H9 (cell line): Measurements from ENCODE around the gene P4HA1. TPM values are rescaled to one million over a fixed set of nuclear protein-coding genes. Genes with fewer than 3 reads are reported as not detected.

Experiments
- DNase-seq: peaks from one replicate; pipeline ENCODE4 v3.0.0-alpha.2; 2017
- H2AFZ ChIP-seq: one replicate; pipeline ENCODE4 v1.6.1; 2013; ENCODE audit warnings: mild to moderate bottlenecking, low read length, control low read depth, moderate library complexity
- H2AK5ac ChIP-seq: 2 replicates; pipeline ENCODE4 v1.6.1; 2013; ENCODE audit warnings: low read length, control low read depth, mixed read lengths; ENCODE audit not compliant: insufficient read length
- H2BK120ac ChIP-seq: one replicate; pipeline ENCODE4 v1.6.1; 2013; ENCODE audit warnings: low read depth, mild to moderate bottlenecking, low read length, control low read depth, inconsistent platforms; ENCODE audit not compliant: poor library complexity, severe bottlenecking
- H2BK12ac ChIP-seq: 2 replicates; pipeline ENCODE4 v1.6.1; 2013; ENCODE audit warnings: low read length, control low read depth, mixed read lengths, low read depth; ENCODE audit not compliant: insufficient read length
- H2BK15ac ChIP-seq: 2 replicates; pipeline ENCODE4 v1.6.1; 2013; ENCODE audit warnings: low read depth, low read length, control low read depth
- H2BK20ac ChIP-seq: one replicate; pipeline ENCODE4 v1.6.1; 2013; ENCODE audit warnings: low read depth, mild to moderate bottlenecking, low read length, control low read depth, inconsistent platforms; ENCODE audit not compliant: poor library complexity, severe bottlenecking
- H2BK5ac ChIP-seq: 2 replicates; pipeline ENCODE4 v1.6.1; 2013; ENCODE audit warnings: low read length, control low read depth, mixed read lengths; ENCODE audit not compliant: insufficient read length
- H3K14ac ChIP-seq: 2 replicates; pipeline ENCODE4 v1.6.1; 2013; ENCODE audit warnings: low read length, control low read depth; ENCODE audit not compliant: insufficient read depth
- H3K18ac ChIP-seq: 2 replicates; pipeline ENCODE4 v1.6.1; 2013; ENCODE audit warnings: low read depth, mild to moderate bottlenecking, mixed read lengths, low read length, control low read depth; ENCODE audit not compliant: insufficient read length
- H3K23ac ChIP-seq: 2 replicates; pipeline ENCODE4 v1.6.1; 2013; ENCODE audit warnings: low read length, control low read depth, mixed read lengths, low read depth; ENCODE audit not compliant: insufficient read length
- H3K23me2 ChIP-seq: 2 replicates; pipeline ENCODE4 v1.6.1; 2013; ENCODE audit warnings: low read depth, mild to moderate bottlenecking, mixed read lengths, low read length, control low read depth; ENCODE audit not compliant: insufficient read length, poor library complexity, severe bottlenecking
- H3K27ac ChIP-seq: 2 replicates; pipeline ENCODE4 v1.5.1; 2013; ENCODE audit warnings: low read length, control low read depth, mixed read lengths, low read depth; ENCODE audit not compliant: insufficient read length
- H3K27me3 ChIP-seq: 2 replicates; pipeline ENCODE4 v1.6.1; 2013; ENCODE audit warnings: low read length, control low read depth, inconsistent platforms; ENCODE audit not compliant: insufficient read depth
- H3K4ac ChIP-seq: 2 replicates; pipeline ENCODE4 v1.6.1; 2013; ENCODE audit warnings: low read depth, mild to moderate bottlenecking, control low read depth, inconsistent platforms, low read length, moderate library complexity
- H3K4me1 ChIP-seq: 2 replicates; pipeline ENCODE4 v1.6.1; 2013; ENCODE audit warnings: low read length, control low read depth, inconsistent platforms; ENCODE audit not compliant: insufficient read depth
- H3K4me2 ChIP-seq: 2 replicates; pipeline ENCODE4 v1.6.1; 2013; ENCODE audit warnings: low read length, control low read depth, mixed read lengths; ENCODE audit not compliant: insufficient read length, insufficient read depth
- H3K56ac ChIP-seq: 2 replicates; pipeline ENCODE4 v1.6.1; 2013; ENCODE audit warnings: low read depth, mild to moderate bottlenecking, mixed read lengths, low read length, control low read depth; ENCODE audit not compliant: insufficient read length
- H3K79me1 ChIP-seq: 2 replicates; pipeline ENCODE4 v1.6.1; 2013; ENCODE audit warnings: low read depth, mild to moderate bottlenecking, moderate library complexity, low read length, control low read depth, inconsistent platforms; ENCODE audit not compliant: insufficient read depth, poor library complexity, severe bottlenecking
- H3K79me2 ChIP-seq: 2 replicates; pipeline ENCODE4 v1.6.1; 2013; ENCODE audit warnings: low read length, control low read depth, inconsistent platforms; ENCODE audit not compliant: insufficient read depth
- H3K9ac ChIP-seq: 2 replicates; pipeline ENCODE4 v1.6.1; 2013; ENCODE audit warnings: low read length, control low read depth, mixed read lengths; ENCODE audit not compliant: insufficient read length; ENCODE audit errors: extremely low read depth
- H3K9me3 ChIP-seq: one replicate; pipeline ENCODE4 v1.6.1; 2013; ENCODE audit warnings: low read depth, low read length, inconsistent platforms; ENCODE audit not compliant: control insufficient read depth
- H3T11ph ChIP-seq: one replicate; pipeline ENCODE4 v1.6.1; 2013; ENCODE audit warnings: mild to moderate bottlenecking, low read length, control low read depth, inconsistent platforms
- H4K20me1 ChIP-seq: one replicate; pipeline ENCODE4 v1.6.1; 2013; ENCODE audit not compliant: control insufficient read depth, insufficient read length, insufficient read depth
- H4K5ac ChIP-seq: 2 replicates; pipeline ENCODE4 v1.6.1; 2013; ENCODE audit warnings: low read depth, mild to moderate bottlenecking, mixed read lengths, low read length, control low read depth; ENCODE audit not compliant: insufficient read length
- H4K8ac ChIP-seq: replicated peaks from 2 replicates; pipeline ENCODE4 v1.6.1; 2013; ENCODE audit warnings: low read length, control low read depth, mixed read lengths, low read depth; ENCODE audit not compliant: insufficient read length
- H4K91ac ChIP-seq: 2 replicates; pipeline ENCODE4 v1.6.1; 2013; ENCODE audit warnings: low read depth, mild to moderate bottlenecking, moderate library complexity, mixed read lengths, low read length, control low read depth; ENCODE audit not compliant: insufficient read length
- H3K27ac Mint-ChIP-seq, 3 experiments: 2 replicates in 2 of 3; 3 replicates in 1 of 3; pipeline ENCODE4 v1.8.0; 2020 to 2021; ENCODE audit warnings: mixed read lengths in 3 of 3, mild to moderate bottlenecking in 1 of 3, moderate library complexity in 1 of 3
- H3K27me3 Mint-ChIP-seq: 2 replicates; pipeline ENCODE4 v1.8.0; 2021; ENCODE audit warnings: low read depth, mild to moderate bottlenecking, moderate library complexity, mixed read lengths
- H3K36me3 Mint-ChIP-seq, 3 experiments: 2 replicates in 2 of 3; 3 replicates in 1 of 3; pipeline ENCODE4 v1.8.0; 2020 to 2021; ENCODE audit warnings: low read depth in 3 of 3, mixed read lengths in 3 of 3; ENCODE audit not compliant: insufficient read depth in 1 of 3
- H3K4me1 Mint-ChIP-seq, 2 experiments: 2 replicates each; pipeline ENCODE4 v1.8.0; 2020; ENCODE audit warnings: mixed read lengths in 2 of 2
- H3K4me3 Mint-ChIP-seq, 2 experiments: 2 replicates in 1 of 2; 3 replicates in 1 of 2; pipeline ENCODE4 v1.8.0; 2020 to 2021; ENCODE audit warnings: mild to moderate bottlenecking in 2 of 2, mixed read lengths in 2 of 2, moderate library complexity in 1 of 2
- H3K9me3 Mint-ChIP-seq, 2 experiments: 2 replicates in 1 of 2; 3 replicates in 1 of 2; pipeline ENCODE4 v1.8.0; 2020; ENCODE audit warnings: mild to moderate bottlenecking in 2 of 2, mixed read lengths in 2 of 2, moderate library complexity in 1 of 2
- WGBS: extraction: QIAGEN DNeasy Blood & Tissue Kit; methylation state at CpG from one replicate; pipeline ENCODE4 v1.1.7; 2013; ENCODE audit warnings: missing lambda C conversion rate, low lambda C conversion rate, mixed read lengths; ENCODE audit not compliant: insufficient read length; ENCODE audit errors: extremely low coverage; 5-methylcytosine and 5-hydroxymethylcytosine counted together
- total RNA-seq: library from RNA; stranded (reverse); gene quantifications from 2 replicates; pipeline ENCODE4 v1.2.1, GENCODE V29; 2021
- TF ChIP-seq, protein P1 (sequence below): fragments of 200-600 bp; sonication (generic); conservative IDR thresholded peaks from 3 replicates; pipeline ENCODE4 v1.8.0; 2021; ENCODE audit warnings: antibody characterized with exemption, mild to moderate bottlenecking

Gene P4HA1
- total RNA-seq, 1 experiment from 2014 or later: 48.6 TPM

DNA sequence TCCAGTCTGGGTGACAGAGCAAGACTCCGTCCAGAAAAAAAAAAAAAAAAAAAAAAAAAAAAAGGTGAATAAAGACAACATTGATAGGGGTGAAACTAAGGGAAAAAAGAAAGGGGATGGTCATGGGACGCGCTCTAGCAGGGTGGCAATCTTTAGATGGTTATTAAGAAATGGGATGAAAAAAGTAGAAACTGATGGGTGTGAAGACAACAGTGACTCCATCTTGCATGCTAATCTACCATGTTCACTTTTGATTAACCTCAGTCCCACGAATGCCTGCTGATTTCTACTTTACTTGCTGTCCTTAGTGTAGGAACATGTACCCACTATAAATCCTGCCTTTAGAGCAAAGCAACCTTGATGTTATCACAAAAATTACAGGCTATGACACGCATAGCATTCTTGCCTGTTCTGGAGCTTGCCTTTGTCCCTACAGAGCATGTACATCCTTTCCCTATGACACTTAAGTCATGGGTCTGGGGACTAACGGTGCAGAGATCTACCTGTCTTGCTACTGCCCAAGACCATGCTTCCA, 38.5 kb downstream of the P4HA1 start:
- Histone ChIP-seq H4K5ac (no peak overlapping the region), H3K14ac (no peak overlapping the region), H3K79me1 (no peaks in the 10 kb centered on the region), H3K27me3 (no peaks in the 10 kb centered on the region), H2BK15ac (no peak overlapping the region), H3K4me1 (no peaks in the 10 kb centered on the region), H3K4me2 (no peak overlapping the region), H3K23me2 (no peaks in the 10 kb centered on the region), H3K79me2 (no peaks in the 10 kb centered on the region), H3K56ac (no peak overlapping the region), H4K91ac (no peak overlapping the region), H4K20me1 (no peaks in the 10 kb centered on the region), H2BK5ac (no peak overlapping the region), H3K9ac (no peak overlapping the region), H3K18ac (no peak overlapping the region), H3K9me3 (no peaks in the 10 kb centered on the region), H2AFZ (no peak overlapping the region), H4K8ac (no peak overlapping the region), H3K4ac (no peak overlapping the region), H3K23ac (no peak overlapping the region), H2BK12ac (no peak overlapping the region), H2BK120ac (no peak overlapping the region), H2AK5ac (no peak overlapping the region), H3K27ac (no peak overlapping the region), H2BK20ac (no peak overlapping the region), H3T11ph (no peak overlapping the region)
- no CpG with 5 or more reads among the region's 6 CpGs for WGBS
- no peak for DNase-seq
- Mint-ChIP-seq H3K4me1 (no peaks in the 10 kb centered on the region), H3K4me3 (no peak overlapping the region), H3K9me3 (no peaks in the 10 kb centered on the region; a peak in 1 of 5 replicates), H3K27ac (no peak overlapping the region), H3K36me3 (peaks cover 4 to 35% (median 21%) of the 10 kb centered on the region in 3 experiments; a peak in 6 of 7 replicates), H3K27me3 (no peaks in the 10 kb centered on the region)
- TF ChIP-seq, protein P1, sequence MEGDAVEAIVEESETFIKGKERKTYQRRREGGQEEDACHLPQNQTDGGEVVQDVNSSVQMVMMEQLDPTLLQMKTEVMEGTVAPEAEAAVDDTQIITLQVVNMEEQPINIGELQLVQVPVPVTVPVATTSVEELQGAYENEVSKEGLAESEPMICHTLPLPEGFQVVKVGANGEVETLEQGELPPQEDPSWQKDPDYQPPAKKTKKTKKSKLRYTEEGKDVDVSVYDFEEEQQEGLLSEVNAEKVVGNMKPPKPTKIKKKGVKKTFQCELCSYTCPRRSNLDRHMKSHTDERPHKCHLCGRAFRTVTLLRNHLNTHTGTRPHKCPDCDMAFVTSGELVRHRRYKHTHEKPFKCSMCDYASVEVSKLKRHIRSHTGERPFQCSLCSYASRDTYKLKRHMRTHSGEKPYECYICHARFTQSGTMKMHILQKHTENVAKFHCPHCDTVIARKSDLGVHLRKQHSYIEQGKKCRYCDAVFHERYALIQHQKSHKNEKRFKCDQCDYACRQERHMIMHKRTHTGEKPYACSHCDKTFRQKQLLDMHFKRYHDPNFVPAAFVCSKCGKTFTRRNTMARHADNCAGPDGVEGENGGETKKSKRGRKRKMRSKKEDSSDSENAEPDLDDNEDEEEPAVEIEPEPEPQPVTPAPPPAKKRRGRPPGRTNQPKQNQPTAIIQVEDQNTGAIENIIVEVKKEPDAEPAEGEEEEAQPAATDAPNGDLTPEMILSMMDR: no peak
